ENCODE results near the gene HCN3.
"Not testable (repeated sequence)": the region's sequence is repeated elsewhere in the genome, so short reads cannot be mapped to it uniquely, and the experiment has no call there.

The HCN3 gene

DNA sequence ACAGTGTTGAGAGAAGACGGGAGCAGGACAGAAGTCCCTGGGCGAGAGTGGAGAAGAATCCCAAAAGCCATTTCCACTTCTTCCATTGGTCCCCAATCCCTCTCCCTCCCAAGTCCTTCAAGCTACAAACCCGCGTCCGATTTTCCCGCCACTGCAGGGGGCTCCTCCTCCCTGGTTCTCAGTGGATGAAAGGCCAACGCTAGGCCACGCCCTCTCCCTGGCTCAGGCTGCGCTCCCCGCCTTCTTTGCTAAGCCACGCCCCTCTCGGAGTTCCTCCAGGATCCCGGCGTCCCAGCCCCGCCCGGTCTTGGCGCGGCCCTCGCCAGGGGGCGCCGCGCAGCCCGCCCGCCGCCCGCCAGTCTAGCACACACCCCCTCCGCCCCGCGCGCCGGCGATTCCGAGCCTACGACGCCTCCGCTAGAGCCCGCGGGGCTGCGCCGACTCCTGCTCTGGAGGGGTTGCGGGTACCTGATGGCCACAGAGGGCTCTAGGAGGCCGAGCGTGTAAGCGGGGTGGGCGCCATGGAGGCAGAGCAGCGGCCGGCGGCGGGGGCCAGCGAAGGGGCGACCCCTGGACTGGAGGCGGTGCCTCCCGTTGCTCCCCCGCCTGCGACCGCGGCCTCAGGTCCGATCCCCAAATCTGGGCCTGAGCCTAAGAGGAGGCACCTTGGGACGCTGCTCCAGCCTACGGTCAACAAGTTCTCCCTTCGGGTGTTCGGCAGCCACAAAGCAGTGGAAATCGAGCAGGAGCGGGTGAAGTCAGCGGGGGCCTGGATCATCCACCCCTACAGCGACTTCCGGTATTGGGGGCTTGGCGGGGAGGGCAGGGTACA lies at the start of gene HCN3:
Gene HCN3, plus strand, starts transcription at position 394 of the 832 bp plus-strand sequence. Its CDS starts 128 bp downstream, at position 522.
- DNase-seq = peak; percentile 93 to 96

DNA sequence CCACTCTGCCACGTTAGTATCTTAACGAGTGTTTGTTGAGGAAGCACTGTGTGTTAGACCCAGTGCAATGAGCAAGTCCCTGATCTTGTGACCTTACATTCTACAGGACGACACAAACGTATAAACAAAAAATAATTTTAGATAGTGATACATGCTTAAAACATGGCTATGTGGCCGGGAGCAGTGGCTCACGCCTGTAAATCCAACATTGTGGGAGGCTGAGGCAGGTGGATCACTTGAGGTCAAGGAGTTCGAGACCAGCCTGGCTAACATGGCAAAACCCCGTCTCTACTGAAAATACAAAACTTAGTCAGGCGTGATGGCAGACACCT lies 49.2 kb upstream of the HCN3 start:
- no peak for DNase-seq

- not testable (repeated sequence) for DNase-seq
Measured at GRCh38 chr1:155231302-155231701, 46.0 kb upstream of the HCN3 start.

GRCh38 chr1:155232001-155232978 lies 45.0 kb upstream of the HCN3 start:
- not testable (repeated sequence) for DNase-seq

DNA sequence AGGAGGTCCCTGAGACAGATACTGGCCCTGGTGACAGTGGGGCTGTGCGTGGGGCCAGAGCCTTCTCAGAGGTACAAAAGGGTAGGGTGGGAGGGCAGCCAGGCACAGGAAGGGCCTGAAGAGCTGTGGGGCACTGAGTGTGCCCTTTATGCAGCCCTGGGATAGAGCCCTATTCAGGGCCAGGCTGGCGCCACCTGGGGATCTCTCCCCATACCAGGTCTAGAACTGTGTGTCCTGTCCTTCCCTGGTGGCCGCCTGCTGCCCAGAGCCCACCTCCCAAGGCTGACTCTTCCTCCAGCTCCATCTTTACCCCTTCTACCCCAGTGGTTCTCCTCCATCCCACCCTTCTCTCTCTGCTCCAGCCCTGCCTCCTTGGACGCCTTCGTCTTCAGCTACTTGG lies 43.8 kb upstream of the HCN3 start:
- DNase-seq = not testable (repeated sequence)

- peak in 1 of 2 donors; percentile 39 for DNase-seq
Measured at GRCh38 chr1:155235375-155235774, 41.9 kb upstream of the HCN3 start.

DNA sequence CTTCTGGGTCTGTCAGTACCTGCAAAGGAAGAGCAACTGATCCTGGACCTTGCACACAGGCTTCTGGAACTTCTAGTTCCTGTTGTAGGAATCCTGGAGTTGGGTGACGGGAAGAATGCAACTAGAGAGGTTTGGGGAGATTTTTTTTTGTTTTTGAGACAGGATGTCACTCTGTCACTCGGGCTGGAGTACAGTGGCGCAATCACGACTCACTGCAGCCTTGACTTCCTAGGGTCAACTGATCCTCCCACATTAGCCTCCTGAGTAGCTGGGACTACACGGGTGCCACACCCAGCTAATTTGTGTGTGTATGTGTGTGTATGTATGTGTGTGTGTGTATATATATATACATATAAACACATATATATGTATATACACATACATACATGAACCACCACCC lies 40.8 kb upstream of the HCN3 start:
- no peak for DNase-seq

- DNase-seq = peak; percentile 74 to 83
Measured at GRCh38 chr1:155241069-155241679, 36.1 kb upstream of the HCN3 start.

DNA sequence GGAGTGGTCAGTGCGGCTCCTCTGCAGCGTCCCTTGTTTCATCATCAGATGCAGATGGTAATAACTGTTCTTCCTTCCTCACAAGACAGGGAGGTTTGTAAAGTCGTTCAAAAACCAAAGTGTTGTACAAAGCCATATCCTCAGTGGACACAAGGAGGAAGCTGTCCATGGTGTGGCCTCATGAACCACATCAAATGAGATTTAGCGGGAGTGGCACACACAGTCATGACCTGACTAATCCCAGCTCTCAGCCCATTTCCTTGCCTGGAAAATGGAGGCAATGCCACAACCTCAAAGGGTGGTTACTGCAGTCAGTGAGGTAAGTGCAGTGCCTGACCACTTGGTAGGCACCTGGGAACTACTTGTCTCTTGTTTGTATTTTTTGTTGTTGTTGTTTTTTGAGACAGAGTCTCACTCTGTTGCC lies 35.4 kb upstream of the HCN3 start:
- peak; percentile 28 to 31 for DNase-seq

DNA sequence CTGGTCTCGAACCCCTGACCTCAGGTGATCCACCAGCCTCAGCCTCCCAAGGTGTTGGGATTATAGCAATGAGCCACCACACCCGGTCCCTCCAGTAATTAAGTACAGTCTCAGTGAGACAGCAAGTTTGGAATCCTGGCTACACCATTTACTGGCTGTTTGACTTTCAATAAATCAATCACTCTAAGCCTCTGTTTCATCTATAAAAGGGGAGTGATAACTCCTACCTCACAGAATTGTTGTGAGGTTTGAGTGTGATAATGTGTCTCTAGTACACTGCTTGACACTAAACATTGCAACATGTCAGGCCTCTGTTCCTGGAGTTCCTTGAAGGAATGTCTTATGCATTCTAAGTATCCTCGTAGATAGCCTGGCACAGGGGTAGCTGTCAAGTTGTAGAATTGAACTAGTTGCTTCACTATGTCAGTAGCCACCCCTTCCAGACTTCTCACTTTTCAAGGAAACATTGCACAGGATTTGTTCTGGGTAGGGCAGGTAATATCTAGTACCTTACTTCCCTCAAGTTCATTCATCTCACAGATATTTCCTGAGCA lies 34.4 kb upstream of the HCN3 start:
- no peak for DNase-seq

GRCh38 chr1:155244368-155245162 lies 32.7 kb upstream of the HCN3 start:
- peak; percentile 96 to 97 for DNase-seq

GRCh38 chr1:155245163-155245524 lies 32.1 kb upstream of the HCN3 start:
- no peak for DNase-seq

GRCh38 chr1:155246796-155247195 lies 30.5 kb upstream of the HCN3 start:
- DNase-seq = not testable (repeated sequence)

DNA sequence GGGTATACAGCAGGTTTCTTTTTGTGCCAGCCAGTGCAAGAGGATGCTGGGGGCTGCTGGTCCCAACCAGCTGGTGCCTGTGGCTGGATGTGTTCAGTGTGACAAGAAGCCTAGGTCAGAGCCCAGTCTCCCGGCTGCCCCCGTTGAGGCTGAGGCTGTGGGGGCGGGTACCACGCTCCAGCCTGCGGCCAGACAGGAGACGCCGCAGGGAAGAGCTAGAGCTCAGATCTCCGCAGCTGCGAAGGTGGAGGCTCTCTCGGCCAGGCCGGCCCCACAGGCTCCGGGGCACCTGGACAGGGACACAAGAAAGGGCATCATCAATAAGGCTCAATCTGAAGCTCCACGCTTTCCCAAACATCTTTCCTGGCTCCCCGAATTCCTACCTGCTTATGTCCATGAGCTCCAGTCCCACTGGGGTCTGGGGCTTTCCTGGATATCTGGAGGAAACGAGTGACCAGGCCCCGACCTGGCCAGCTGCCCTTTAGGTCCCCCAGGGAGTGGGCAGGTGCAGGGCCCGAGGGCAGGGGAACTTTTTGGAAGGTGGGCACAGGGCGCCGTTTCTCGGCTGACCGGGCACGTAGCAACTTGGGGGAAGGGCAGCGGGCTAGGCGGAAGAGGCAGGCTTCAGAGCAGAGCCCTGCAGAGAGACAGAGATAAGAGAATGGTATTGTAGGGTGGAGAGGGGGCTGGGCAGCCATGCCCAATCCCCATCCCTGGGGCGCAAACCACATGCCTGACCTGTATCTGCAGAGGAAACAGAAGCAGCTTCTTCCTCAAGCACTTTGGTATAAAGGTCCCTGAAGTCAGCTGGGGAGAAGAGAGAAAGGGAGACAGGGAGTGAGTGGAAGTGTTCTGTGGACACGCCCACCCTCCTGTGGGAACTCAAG lies 29.4 kb upstream of the HCN3 start:
- DNase-seq = no peak

DNA sequence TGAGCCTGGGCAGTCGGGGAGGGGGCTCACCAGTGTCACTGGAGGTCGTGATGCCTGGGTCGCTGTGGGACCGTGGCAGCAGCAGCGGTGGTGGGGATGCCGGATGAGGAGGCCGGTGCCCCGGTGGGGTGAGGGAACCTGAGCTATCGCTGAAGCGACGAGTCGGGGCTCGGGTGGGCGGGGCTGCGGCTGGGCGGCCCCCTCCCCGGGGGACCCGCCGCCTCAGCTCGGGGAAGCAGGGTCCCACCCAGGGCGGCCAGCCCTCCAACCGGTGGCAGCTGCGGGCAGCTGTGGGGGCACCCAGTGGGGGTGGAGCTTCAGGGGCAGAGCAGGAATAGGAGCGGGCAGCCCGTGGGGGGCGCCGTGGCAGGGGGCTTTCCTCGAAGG lies 27.0 kb upstream of the HCN3 start:
- DNase-seq = no peak

DNA sequence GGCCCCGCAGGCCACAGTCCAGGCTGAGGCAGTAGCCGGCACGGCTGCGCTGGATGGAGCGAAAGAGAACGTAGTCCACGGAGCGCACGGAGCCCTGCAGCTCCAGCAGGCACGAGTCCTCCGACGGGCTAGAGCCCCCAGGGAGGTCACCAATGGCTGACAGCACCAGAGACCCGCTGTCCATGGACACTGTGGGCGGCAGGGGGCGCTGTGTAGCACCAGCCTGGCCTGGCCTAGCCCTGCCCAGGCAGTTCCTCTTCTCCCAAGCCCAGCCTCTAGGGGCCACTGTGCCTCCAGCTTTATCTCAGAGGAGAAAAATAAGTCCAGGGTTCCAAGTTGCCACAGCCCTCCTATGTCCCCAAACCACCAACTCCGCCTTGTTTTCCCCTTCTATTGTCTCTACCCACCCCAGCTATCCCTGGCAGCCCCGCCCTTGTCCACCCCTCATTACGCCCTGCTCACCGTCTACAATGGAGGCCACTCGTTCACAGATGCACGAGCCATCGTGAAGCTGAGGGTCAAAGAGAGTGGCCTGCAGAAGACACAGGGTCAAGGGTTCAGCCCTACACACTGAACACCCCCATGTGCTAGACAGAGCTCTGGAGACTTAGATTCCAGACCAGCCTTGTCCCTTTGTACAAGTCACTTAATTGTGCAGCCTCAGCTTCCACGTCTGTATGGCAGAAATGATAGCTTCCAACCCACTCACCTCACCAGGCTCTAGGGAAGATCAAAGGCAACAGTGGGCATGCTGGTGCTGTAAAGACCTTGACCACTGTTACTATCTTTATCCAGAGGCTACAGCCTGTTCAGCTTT lies 26.4 kb upstream of the HCN3 start:
- peak; percentile 93 to 96 for DNase-seq

- no peak for DNase-seq
Measured at GRCh38 chr1:155251566-155251965, 25.7 kb upstream of the HCN3 start.

GRCh38 chr1:155253208-155253607 lies 24.1 kb upstream of the HCN3 start:
- no peak for DNase-seq

- DNase-seq = no peak
Measured at GRCh38 chr1:155253797-155254196, 23.5 kb upstream of the HCN3 start.

- DNase-seq = no peak
Measured at GRCh38 chr1:155254228-155254713, 23.0 kb upstream of the HCN3 start.

All from CD4-positive, alpha-beta T cell treated with Interferon alpha-2 for 1 hour (primary cell).